Sigmoid colon (tissue), 7 donors: ENCODE measurements around the gene RPS6KL1. TPM values are rescaled to one million over a fixed set of nuclear protein-coding genes. Genes with fewer than 3 reads are reported as not detected.

Experiments used
- DNase-seq: peaks from one replicate; pipeline ENCODE4 v3.0.0-alpha.2; 2019
- H3K27ac ChIP-seq, 4 donors: fragments of 200-600 bp; sonication (generic); one replicate each; pipeline ENCODE4 v1.5.1; 2016 to 2019; ENCODE audit warnings: mild to moderate bottlenecking in 1 of 4
- H3K27me3 ChIP-seq, 3 donors: fragments of 200-600 bp; sonication (generic); one replicate each; pipeline ENCODE4 v1.5.1; 2019; ENCODE audit warnings: mild to moderate bottlenecking in 1 of 3
- H3K36me3 ChIP-seq, 4 donors: fragments of 200-600 bp; sonication (generic); one replicate each; pipeline ENCODE4 v1.5.1; 2016 to 2019
- H3K4me1 ChIP-seq, 4 donors: fragments of 200-600 bp; sonication (generic); one replicate each; pipeline ENCODE4 v1.5.1; 2017 to 2019
- H3K4me3 ChIP-seq, 4 donors: fragments of 200-600 bp; sonication (generic); one replicate each; pipeline ENCODE4 v1.5.1; 2017 to 2019; ENCODE audit warnings: mild to moderate bottlenecking in 2 of 4, moderate library complexity in 1 of 4
- H3K9me3 ChIP-seq, 4 donors: fragments of 200-600 bp in 3 of 4; sonication (generic) in 3 of 4; one replicate each; pipeline versions ENCODE4 v1.5.1 to v1.6.1; 2013 to 2019
- EP300 ChIP-seq, 4 donors: sonication (generic); formaldehyde crosslinking; IDR thresholded peaks; one replicate each; pipeline ENCODE4 v1.6.1; 2017; ENCODE audit warnings: antibody characterized with exemption in 4 of 4
- POLR2A ChIP-seq, 2 donors: fragments of 450-650 bp; IDR thresholded peaks; one replicate each; pipeline ENCODE4 v1.6.1; 2016; ENCODE audit warnings: antibody characterized with exemption in 2 of 2, mild to moderate bottlenecking in 2 of 2, moderate library complexity in 2 of 2
- POLR2AphosphoS5 ChIP-seq, 4 donors: sonication (generic); formaldehyde crosslinking; IDR thresholded peaks; one replicate each; pipeline ENCODE4 v1.6.1; 2017; ENCODE audit warnings: antibody characterized with exemption in 4 of 4
- WGBS, 2 donors: extraction: QIAGEN DNeasy Blood & Tissue Kit; methylation state at CpG; one replicate each; pipeline ENCODE4 v1.1.7; 2013; 5-methylcytosine and 5-hydroxymethylcytosine counted together
- intact Hi-C: fragments of 100-400 bp; cut with DNase I; formaldehyde crosslinking; loops from one replicate; pipeline ENCODE4 v1.15.1; 2023
- polyA plus RNA-seq, 3 donors: library from polyadenylated mRNA; stranded (reverse); fragments of 200-250 nt; gene quantifications; one replicate each; pipeline ENCODE4 v1.2.3, GENCODE V29; 2013
- total RNA-seq, 4 donors: library from RNA; depleted of rRNA; stranded (reverse); fragments of >200 nt; gene quantifications; one replicate each; pipeline ENCODE4 v1.1.0, GENCODE V29; 2016
- TF ChIP-seq, protein P1 (sequence below), 4 experiments: fragments of 450-650 bp in 3 of 4; fragments of 200-600 bp in 1 of 4; IDR thresholded peaks; one replicate each; pipeline ENCODE4 v1.5.1; 2016 to 2019; ENCODE audit warnings: antibody characterized with exemption in 4 of 4, mild to moderate bottlenecking in 3 of 4, moderate library complexity in 2 of 4
- donor health status: healthy with polysubstance abuse.
- donor health status: Bipolar disorder and iron deficiency.
- donor health status: healthy.

RPS6KL1 gene
- total and polyA plus RNA-seq, 7 donors = 1.8 to 11.1 (median 4.6) TPM

DNA sequence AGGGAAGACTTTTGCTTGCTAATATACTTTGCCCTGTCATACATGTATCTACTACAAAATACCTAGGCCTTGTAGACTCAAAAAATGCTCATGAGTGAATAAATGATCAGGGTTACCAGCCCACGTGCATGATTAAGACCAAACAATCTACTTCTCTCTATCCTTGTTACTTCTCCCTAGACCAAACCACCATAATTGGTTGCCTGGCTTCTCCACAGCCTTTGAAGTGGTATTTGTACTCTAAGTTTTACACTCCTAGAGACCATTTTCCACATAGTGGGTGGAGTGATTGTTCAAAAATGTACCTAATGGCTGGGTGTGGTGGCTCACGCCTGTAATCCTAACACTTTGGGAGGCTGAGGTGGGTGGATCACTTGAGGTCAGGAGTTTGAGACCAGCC, 14.1 kb upstream of the RPS6KL1 start:
- Histone ChIP-seq H3K36me3 (no peaks in the 10 kb centered on the region), H3K27me3 (peaks cover 0 to 4% (median 0%) of the 10 kb centered on the region in 3 donors), H3K4me1 (peaks cover 0 to 39% (median 28%) of the 10 kb centered on the region in 4 donors), H3K4me3 (no peak overlapping the region), H3K9me3 (no peaks in the 10 kb centered on the region), H3K27ac (no peak overlapping the region)
- intact Hi-C loops = no loop called here
- DNase-seq = no peak
- WGBS, 2 donors = 43 to 58% methylated on average over 2 of the region's 2 CpGs
- TF ChIP-seq EP300 (IDR thresholded peaks at IDR 0.05) = no peak
- TF ChIP-seq POLR2A (IDR thresholded peaks at IDR 0.05) = no peak
- TF ChIP-seq POLR2AphosphoS5 (IDR thresholded peaks at IDR 0.05) = no peak
- TF ChIP-seq, protein P1, sequence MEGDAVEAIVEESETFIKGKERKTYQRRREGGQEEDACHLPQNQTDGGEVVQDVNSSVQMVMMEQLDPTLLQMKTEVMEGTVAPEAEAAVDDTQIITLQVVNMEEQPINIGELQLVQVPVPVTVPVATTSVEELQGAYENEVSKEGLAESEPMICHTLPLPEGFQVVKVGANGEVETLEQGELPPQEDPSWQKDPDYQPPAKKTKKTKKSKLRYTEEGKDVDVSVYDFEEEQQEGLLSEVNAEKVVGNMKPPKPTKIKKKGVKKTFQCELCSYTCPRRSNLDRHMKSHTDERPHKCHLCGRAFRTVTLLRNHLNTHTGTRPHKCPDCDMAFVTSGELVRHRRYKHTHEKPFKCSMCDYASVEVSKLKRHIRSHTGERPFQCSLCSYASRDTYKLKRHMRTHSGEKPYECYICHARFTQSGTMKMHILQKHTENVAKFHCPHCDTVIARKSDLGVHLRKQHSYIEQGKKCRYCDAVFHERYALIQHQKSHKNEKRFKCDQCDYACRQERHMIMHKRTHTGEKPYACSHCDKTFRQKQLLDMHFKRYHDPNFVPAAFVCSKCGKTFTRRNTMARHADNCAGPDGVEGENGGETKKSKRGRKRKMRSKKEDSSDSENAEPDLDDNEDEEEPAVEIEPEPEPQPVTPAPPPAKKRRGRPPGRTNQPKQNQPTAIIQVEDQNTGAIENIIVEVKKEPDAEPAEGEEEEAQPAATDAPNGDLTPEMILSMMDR (IDR thresholded peaks at IDR 0.05) = no peak

DNA sequence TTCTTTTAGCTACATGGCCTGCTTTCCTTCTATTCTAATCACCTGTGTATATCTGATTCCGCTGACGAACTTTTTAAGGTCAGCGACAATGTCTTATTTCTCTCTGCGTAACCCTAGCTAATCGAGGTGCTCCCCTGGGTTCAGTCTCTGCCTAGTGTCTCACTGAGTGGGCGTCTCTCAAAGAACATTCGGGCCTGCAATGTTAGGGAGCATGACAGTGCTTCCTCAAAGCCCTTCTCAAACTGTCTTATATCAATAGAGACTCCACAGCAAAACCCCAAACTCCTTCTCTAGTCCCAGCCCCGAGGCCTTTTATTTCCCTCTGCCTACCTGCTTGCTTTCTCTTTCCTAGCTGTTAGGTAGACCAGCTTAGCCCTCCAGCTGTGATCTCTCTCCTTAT, 13.7 kb upstream of the RPS6KL1 start:
- DNase-seq = no peak
- H3K4me3 ChIP-seq = no peak overlapping the region
- intact Hi-C loops = no loop called here
- TF ChIP-seq EP300 (IDR thresholded peaks at IDR 0.05) (no peak), POLR2AphosphoS5 (IDR thresholded peaks at IDR 0.05) (no peak), POLR2A (IDR thresholded peaks at IDR 0.05) (no peak)
- TF ChIP-seq, protein P1 (IDR thresholded peaks at IDR 0.05) = no peak
- WGBS, 2 donors = 89 to 93% methylated on average over 8 of the region's 8 CpGs
- H3K9me3 ChIP-seq = no peaks in the 10 kb centered on the region
- no peak overlapping the region for H3K27ac ChIP-seq
- peaks cover 0 to 4% (median 0%) of the 10 kb centered on the region in 3 donors for H3K27me3 ChIP-seq
- H3K36me3 ChIP-seq = no peaks in the 10 kb centered on the region
- H3K4me1 ChIP-seq = peaks cover 0 to 35% (median 24%) of the 10 kb centered on the region in 4 donors

DNA sequence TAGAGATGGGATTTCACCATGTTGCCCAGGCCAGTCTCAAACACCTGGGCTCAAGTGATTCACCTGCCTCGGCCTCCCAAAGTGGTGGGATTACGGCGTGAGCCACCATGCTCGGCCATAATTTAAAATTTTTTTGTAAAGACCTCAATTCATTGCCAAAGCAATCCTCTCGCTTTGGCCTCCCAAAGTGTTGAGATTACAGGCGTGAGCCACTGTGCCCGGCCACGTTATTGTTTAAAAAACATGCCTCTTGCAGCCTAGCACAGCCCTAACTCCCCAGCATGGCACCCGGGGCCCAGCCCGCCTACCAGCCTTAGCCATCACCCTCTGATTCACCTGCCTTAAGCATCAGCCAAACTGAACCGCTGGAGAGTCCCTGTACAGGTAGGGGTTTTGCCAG, 13.1 kb upstream of the RPS6KL1 start:
- Histone ChIP-seq H3K4me1 (peaks cover 0 to 29% (median 18%) of the 10 kb centered on the region in 4 donors), H3K4me3 (no peak overlapping the region), H3K27me3 (peaks cover 0 to 4% (median 0%) of the 10 kb centered on the region in 3 donors), H3K36me3 (no peaks in the 10 kb centered on the region), H3K27ac (no peak overlapping the region), H3K9me3 (no peaks in the 10 kb centered on the region)
- 90 to 96% methylated on average over 11 of the region's 11 CpGs for WGBS, 2 donors
- no peak for TF ChIP-seq POLR2AphosphoS5 (IDR thresholded peaks at IDR 0.05)
- TF ChIP-seq, protein P1 (IDR thresholded peaks at IDR 0.05) = no peak
- no peak for TF ChIP-seq EP300 (IDR thresholded peaks at IDR 0.05)
- TF ChIP-seq POLR2A (IDR thresholded peaks at IDR 0.05) = no peak
- intact Hi-C loops = no loop called here
- no peak for DNase-seq

DNA sequence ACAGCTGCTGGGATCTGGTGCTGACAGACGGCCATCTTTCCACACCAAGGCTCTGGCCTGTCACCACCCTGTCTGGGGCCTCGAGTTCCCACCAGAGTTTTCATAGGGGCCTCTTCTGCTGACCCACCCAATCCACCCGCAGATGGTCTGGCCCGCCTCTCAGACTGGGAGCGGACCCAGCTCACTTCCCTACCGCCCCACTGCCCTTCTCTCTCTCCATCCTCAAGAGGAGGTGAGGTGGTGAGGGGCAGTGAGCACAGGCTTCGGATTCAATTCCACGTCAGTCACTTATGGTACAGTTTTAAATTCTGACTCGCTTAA, 12.3 kb upstream of the RPS6KL1 start:
- Histone ChIP-seq H3K27me3 (peaks cover 0 to 4% (median 0%) of the 10 kb centered on the region in 3 donors), H3K36me3 (no peaks in the 10 kb centered on the region), H3K27ac (peak overlapping the region in 1 of 4 donors; percentile 36), H3K9me3 (no peaks in the 10 kb centered on the region), H3K4me1 (peaks cover 0 to 23% (median 12%) of the 10 kb centered on the region in 4 donors), H3K4me3 (no peak overlapping the region)
- no peak for DNase-seq
- TF ChIP-seq POLR2AphosphoS5 (IDR thresholded peaks at IDR 0.05) (no peak), EP300 (IDR thresholded peaks at IDR 0.05) (no peak)
- TF ChIP-seq, protein P1 (IDR thresholded peaks at IDR 0.05) = no peak
- 85 to 88% methylated on average over 9 of the region's 9 CpGs for WGBS, 2 donors
- intact Hi-C loops = no loop called here
